CD4-positive, alpha-beta memory T cell (primary cell): ENCODE data around the gene TREML2. TPM values are rescaled to one million over a fixed set of nuclear protein-coding genes. Genes with fewer than 3 reads are reported as not detected.

Source experiments
- CTCF ChIA-PET: fragments of 350-600 bp; sonication (Branson Sonifier 250); formaldehyde crosslinking; loops from one replicate; lab custom pipeline; 2021; ENCODE audit warnings: inconsistent platforms; ENCODE audit not compliant: partially characterized antibody; lab: Charles Lee
- POLR2A ChIA-PET: fragments of 350-600 bp; sonication (Branson Sonifier 250); formaldehyde crosslinking; loops from one replicate; lab custom pipeline; 2021; ENCODE audit not compliant: partially characterized antibody; lab: Charles Lee
- DNase-seq, 5 donors: peaks; one replicate each; pipeline versions ENCODE4 v3.0.0 to v3.0.0-alpha.2; 2020 to 2022; ENCODE audit warnings: mixed read lengths in 1 of 5
- H3K27ac ChIP-seq: one replicate; pipeline ENCODE4 v1.7.0; 2013; ENCODE audit warnings: low read depth, low read length
- H3K27me3 ChIP-seq: 2 replicates; pipeline ENCODE4 v1.7.0; 2013; ENCODE audit warnings: mild to moderate bottlenecking, low read length, moderate library complexity; ENCODE audit not compliant: insufficient read depth
- H3K36me3 ChIP-seq: 2 replicates; pipeline ENCODE4 v1.7.0; 2013; ENCODE audit warnings: mild to moderate bottlenecking, low read length, moderate library complexity; ENCODE audit not compliant: insufficient read depth
- H3K4me1 ChIP-seq: 2 replicates; pipeline ENCODE4 v1.7.0; 2013; ENCODE audit warnings: mild to moderate bottlenecking, low read length, moderate library complexity; ENCODE audit not compliant: insufficient read depth
- H3K4me3 ChIP-seq, 2 donors: one replicate each; pipeline ENCODE4 v1.7.0; 2013; ENCODE audit warnings: low read length in 2 of 2, mild to moderate bottlenecking in 1 of 2
- H3K9me3 ChIP-seq, 2 donors: one replicate each; pipeline ENCODE4 v1.7.0; 2013; ENCODE audit warnings: low read length in 2 of 2, control low read depth in 1 of 2; ENCODE audit not compliant: control insufficient read depth in 1 of 2
- H3K27ac Mint-ChIP-seq, 7 donors: one replicate each; pipeline ENCODE4 v1.8.0; 2020 to 2021; ENCODE audit warnings: mixed read lengths in 7 of 7, mild to moderate bottlenecking in 6 of 7, inconsistent platforms in 3 of 7, moderate library complexity in 3 of 7
- H3K27me3 Mint-ChIP-seq, 2 donors: one replicate each; pipeline ENCODE4 v1.8.0; 2020 to 2021; ENCODE audit warnings: mixed read lengths in 2 of 2
- H3K36me3 Mint-ChIP-seq, 2 donors: one replicate each; pipeline ENCODE4 v1.8.0; 2020 to 2021; ENCODE audit warnings: mixed read lengths in 2 of 2, inconsistent platforms in 1 of 2, mild to moderate bottlenecking in 1 of 2
- H3K4me1 Mint-ChIP-seq, 4 donors: one replicate each; pipeline ENCODE4 v1.8.0; 2020 to 2021; ENCODE audit warnings: mixed read lengths in 4 of 4, mild to moderate bottlenecking in 1 of 4
- H3K4me3 Mint-ChIP-seq, 8 donors: one replicate each; pipeline ENCODE4 v1.8.0; 2020 to 2021; ENCODE audit warnings: mixed read lengths in 8 of 8, mild to moderate bottlenecking in 7 of 8, moderate library complexity in 6 of 8, inconsistent platforms in 3 of 8
- H3K9me3 Mint-ChIP-seq, 8 donors: one replicate each; pipeline ENCODE4 v1.8.0; 2020 to 2021; ENCODE audit warnings: mixed read lengths in 8 of 8, mild to moderate bottlenecking in 5 of 8, inconsistent platforms in 3 of 8, moderate library complexity in 1 of 8
- intact Hi-C: fragments of 100-400 bp; cut with micrococcal nuclease; formaldehyde crosslinking; loops from one replicate; pipeline ENCODE4 v1.15.1; 2023
- polyA plus RNA-seq, 2 donors: library from polyadenylated mRNA; unstranded; fragments of 300-500 nt; fragmentation: Illumina TruSeq; gene quantifications; one replicate each; pipeline ENCODE4 v1.2.3, GENCODE V29; 2021
- total RNA-seq, 2 experiments: library from RNA; stranded (reverse); gene quantifications; one replicate each; pipeline ENCODE4 v1.2.3, GENCODE V29; 2021

The TREML2 gene
- total and polyA plus RNA-seq, 4 experiments from 2014 or later = 0.35 to 4.8 (median 0.98) TPM

- Histone ChIP-seq H3K4me3 (no peak overlapping the region), H3K27me3 (no peaks in the 10 kb centered on the region), H3K36me3 (no peaks in the 10 kb centered on the region), H3K9me3 (no peaks in the 10 kb centered on the region), H3K27ac (no peak overlapping the region), H3K4me1 (no peaks in the 10 kb centered on the region)
- Mint-ChIP-seq H3K4me1 (peaks cover 0 to 1% (median under 1%) of the 10 kb centered on the region in 4 donors), H3K27me3 (peaks cover 3 to 6% of the 10 kb centered on the region in 2 donors), H3K27ac (no peak overlapping the region), H3K36me3 (no peaks in the 10 kb centered on the region), H3K4me3 (no peak overlapping the region), H3K9me3 (peaks cover 0 to 1% (median 0%) of the 10 kb centered on the region in 8 donors)
- DNase-seq = no peak
- ChIA-PET POLR2A (no interaction called here), CTCF (no interaction called here)
- intact Hi-C loops = no loop called here
Measured at GRCh38 chr6:41159415-41160082, 41.4 kb downstream of the TREML2 start.

DNA sequence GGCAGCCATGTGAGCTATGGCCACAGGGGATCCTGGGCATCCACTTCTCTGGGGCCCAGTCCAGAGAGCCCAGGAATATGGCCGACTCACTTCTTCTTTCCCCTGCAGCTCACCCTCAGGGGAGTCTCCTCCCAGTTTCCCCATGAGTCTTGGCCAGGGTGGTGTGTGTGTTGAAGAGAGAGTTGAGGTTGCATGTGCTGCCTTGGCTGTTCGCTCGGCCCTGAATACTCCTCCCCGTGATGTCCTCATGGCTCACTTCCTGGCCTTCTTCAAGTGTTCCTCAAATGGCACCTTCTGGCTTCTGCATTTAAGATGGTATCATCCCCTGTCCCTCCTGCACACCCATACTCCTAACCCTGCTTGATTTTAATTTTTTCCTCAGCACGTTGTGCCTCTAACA, 43.6 kb downstream of the TREML2 start:
- no peak overlapping the region for H3K27ac Mint-ChIP-seq
- H3K27me3 Mint-ChIP-seq = peaks cover 3 to 8% of the 10 kb centered on the region in 2 donors
- no peaks in the 10 kb centered on the region for H3K36me3 Mint-ChIP-seq
- Histone ChIP-seq H3K4me1 (no peaks in the 10 kb centered on the region), H3K4me3 (no peak overlapping the region), H3K27me3 (no peaks in the 10 kb centered on the region), H3K9me3 (no peaks in the 10 kb centered on the region), H3K36me3 (no peaks in the 10 kb centered on the region), H3K27ac (no peak overlapping the region)
- ChIA-PET CTCF (interaction anchor here (0.8 kb wide), 1 partner anchor 25 kb away, joined by 3 read pairs; no protein-coding TSS in a partner anchor), POLR2A (no interaction called here)
- no peak for DNase-seq
- H3K4me1 Mint-ChIP-seq = peaks cover 0 to 1% (median under 1%) of the 10 kb centered on the region in 4 donors
- peaks cover 0 to 1% (median 0%) of the 10 kb centered on the region in 8 donors for H3K9me3 Mint-ChIP-seq
- no peak overlapping the region for H3K4me3 Mint-ChIP-seq
- intact Hi-C loops = no loop called here

DNA sequence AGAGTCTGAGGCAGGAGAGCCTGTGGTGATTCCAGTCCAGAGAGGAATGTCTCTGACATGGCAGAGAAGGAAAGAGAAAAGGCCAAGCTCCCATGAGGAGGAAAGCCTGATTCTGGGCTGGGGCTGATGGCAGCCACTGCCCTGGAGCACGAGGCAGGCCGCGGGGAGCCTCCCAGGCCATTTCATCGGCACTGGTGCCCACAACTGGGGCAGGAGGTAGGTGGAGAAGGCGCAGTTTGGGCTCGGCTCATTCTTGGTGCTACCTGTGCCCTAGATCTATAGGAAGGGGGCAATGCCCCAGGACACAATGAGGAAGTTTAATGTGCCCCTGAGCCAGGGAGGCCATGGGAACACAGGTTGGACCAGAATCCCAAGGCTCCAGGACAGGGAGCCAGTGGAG, 44.2 kb downstream of the TREML2 start:
- intact Hi-C loops = no loop called here
- no peak overlapping the region for H3K4me3 ChIP-seq

DNA sequence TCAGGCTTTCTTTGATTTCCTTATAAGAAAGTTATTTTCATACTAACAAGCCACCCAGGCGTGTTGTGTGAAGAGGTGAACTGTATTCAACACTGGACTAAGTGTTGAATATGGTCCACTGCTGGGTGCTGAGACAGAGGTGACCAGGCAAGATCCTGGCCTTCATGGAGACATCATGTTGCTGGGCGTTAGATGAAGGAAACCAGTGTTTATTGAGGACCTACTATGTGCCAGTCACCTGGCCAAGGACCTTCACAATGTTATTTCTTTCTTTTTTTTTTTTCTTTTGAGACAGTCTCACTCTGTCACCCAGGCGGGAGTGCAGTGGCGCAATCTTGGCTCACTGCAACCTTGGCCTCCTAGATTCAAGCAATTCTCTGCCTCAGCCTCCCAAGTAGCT, 44.9 kb downstream of the TREML2 start:
- ChIA-PET CTCF (no interaction called here), POLR2A (no interaction called here)
- H3K36me3 Mint-ChIP-seq = peaks cover 0 to 6% of the 10 kb centered on the region in 2 donors
- intact Hi-C loops = no loop called here
- H3K9me3 Mint-ChIP-seq = peaks cover 0 to 1% (median 0%) of the 10 kb centered on the region in 8 donors
- no peak overlapping the region for H3K27ac Mint-ChIP-seq
- no peaks in the 10 kb centered on the region for H3K27me3 ChIP-seq
- no peak overlapping the region for H3K4me3 ChIP-seq
- no peak overlapping the region for H3K4me3 Mint-ChIP-seq
- peaks cover 0 to 8% of the 10 kb centered on the region in 2 donors for H3K27me3 Mint-ChIP-seq
- no peak overlapping the region for H3K27ac ChIP-seq
- no peaks in the 10 kb centered on the region for H3K36me3 ChIP-seq
- H3K4me1 Mint-ChIP-seq = peaks cover 0 to 1% (median under 1%) of the 10 kb centered on the region in 4 donors
- H3K9me3 ChIP-seq = no peaks in the 10 kb centered on the region
- H3K4me1 ChIP-seq = no peaks in the 10 kb centered on the region
- no peak for DNase-seq

More for the DNA sequence above, 44.2 kb downstream of the TREML2 start:
- Mint-ChIP-seq H3K4me3 (no peak overlapping the region), H3K9me3 (peaks cover 0 to 1% (median 0%) of the 10 kb centered on the region in 8 donors), H3K27me3 (peaks cover under 1 to 8% of the 10 kb centered on the region in 2 donors), H3K36me3 (no peaks in the 10 kb centered on the region), H3K4me1 (peaks cover 0 to 1% (median under 1%) of the 10 kb centered on the region in 4 donors), H3K27ac (no peak overlapping the region)
- no peak for DNase-seq
- Histone ChIP-seq H3K27ac (no peak overlapping the region), H3K9me3 (no peaks in the 10 kb centered on the region), H3K27me3 (no peaks in the 10 kb centered on the region), H3K4me1 (no peaks in the 10 kb centered on the region), H3K36me3 (no peaks in the 10 kb centered on the region)
- ChIA-PET CTCF (interaction anchor here (0.8 kb wide), 1 partner anchor 26 kb away, joined by 3 read pairs; no protein-coding TSS in a partner anchor), POLR2A (no interaction called here)

DNA sequence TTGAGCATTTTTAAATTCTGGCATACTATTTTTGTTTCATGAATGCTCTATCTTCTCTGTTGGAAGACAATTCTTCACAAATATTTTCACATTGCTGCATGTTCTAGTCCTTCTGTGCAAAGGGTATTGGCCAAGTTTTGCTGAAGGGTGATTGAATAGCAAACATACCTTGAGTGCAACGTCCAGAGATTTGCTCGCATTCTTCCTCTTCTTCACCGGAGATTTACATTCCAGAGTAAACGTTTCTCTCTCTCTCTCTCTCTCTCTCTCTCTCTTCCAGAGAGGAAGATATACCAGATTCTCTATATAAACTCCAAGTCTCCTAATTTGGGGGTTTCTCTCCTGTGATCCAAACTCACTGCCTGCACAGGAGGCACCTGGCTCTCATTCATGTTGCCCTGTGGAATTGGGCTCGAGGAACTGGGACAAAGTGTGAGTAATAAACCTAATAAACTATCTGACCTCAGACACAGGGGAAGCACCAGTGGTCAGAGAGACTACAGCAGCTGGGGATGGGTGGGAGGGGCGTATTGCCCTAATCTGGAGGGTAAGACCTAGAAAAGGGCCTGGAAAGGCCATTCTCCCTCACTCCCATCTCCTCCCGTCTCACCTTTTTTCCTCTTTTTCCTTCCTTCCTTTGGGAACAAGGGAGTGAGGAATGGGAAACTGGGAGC, 45.7 kb downstream of the TREML2 start:
- peaks cover 0 to 1% (median under 1%) of the 10 kb centered on the region in 4 donors for H3K4me1 Mint-ChIP-seq
- H3K4me1 ChIP-seq = no peaks in the 10 kb centered on the region
- no peak overlapping the region for H3K27ac ChIP-seq
- peaks cover 0 to 8% of the 10 kb centered on the region in 2 donors for H3K27me3 Mint-ChIP-seq
- no peaks in the 10 kb centered on the region for H3K27me3 ChIP-seq
- ChIA-PET POLR2A (no interaction called here), CTCF (no interaction called here)
- peaks cover 0 to 1% (median 0%) of the 10 kb centered on the region in 8 donors for H3K9me3 Mint-ChIP-seq
- H3K36me3 ChIP-seq = no peaks in the 10 kb centered on the region
- no peaks in the 10 kb centered on the region for H3K9me3 ChIP-seq
- H3K4me3 ChIP-seq = no peak overlapping the region
- H3K27ac Mint-ChIP-seq = no peak overlapping the region
- peaks cover 0 to 6% of the 10 kb centered on the region in 2 donors for H3K36me3 Mint-ChIP-seq
- no peak overlapping the region for H3K4me3 Mint-ChIP-seq
- intact Hi-C loops = no loop called here
- DNase-seq = no peak

- CTCF ChIA-PET = no interaction called here
- H3K27ac Mint-ChIP-seq = peak within 1 kb of the TSS in 1 of 7 donors; percentile 9
- H3K36me3 Mint-ChIP-seq = peaks cover 4 to 12% of the 10 kb centered on the region in 2 donors
Measured at GRCh38 chr6:41153992-41154625, 46.8 kb downstream of the TREML2 start, which contains the start of gene TREML1. TSS of gene TREML1 (minus strand) at chr6:41154347. CDS start at chr6:41154288, 59 bp downstream.

GRCh38 chr6:41153451-41153850, 47.5 kb downstream of the TREML2 start:
- Mint-ChIP-seq H3K9me3 (peaks cover 0 to 1% (median 0%) of the 10 kb centered on the region in 8 donors), H3K4me1 (peaks cover 1 to 6% (median 3%) of the 10 kb centered on the region in 4 donors), H3K4me3 (no peak overlapping the region), H3K27ac (no peak overlapping the region), H3K36me3 (peaks cover 4 to 17% of the 10 kb centered on the region in 2 donors), H3K27me3 (peaks cover 0 to 5% of the 10 kb centered on the region in 2 donors)
- H3K36me3 ChIP-seq = no peaks in the 10 kb centered on the region
- H3K27ac ChIP-seq = no peak overlapping the region
- no peak overlapping the region for H3K4me3 ChIP-seq
- intact Hi-C loops = no loop called here
- H3K4me1 ChIP-seq = no peaks in the 10 kb centered on the region
- no peaks in the 10 kb centered on the region for H3K9me3 ChIP-seq
- CTCF ChIA-PET = no interaction called here
- no peak for DNase-seq
- POLR2A ChIA-PET = no interaction called here
- no peaks in the 10 kb centered on the region for H3K27me3 ChIP-seq

More at GRCh38 chr6:41153992-41154625, 46.8 kb downstream of the TREML2 start, which contains the start of gene TREML1:
- Histone ChIP-seq H3K4me3 (no peak within 1 kb of the TSS), H3K9me3 (no peaks in the 10 kb centered on the region), H3K36me3 (no peaks in the 10 kb centered on the region), H3K27ac (no peak within 1 kb of the TSS), H3K4me1 (no peaks in the 10 kb centered on the region), H3K27me3 (no peaks in the 10 kb centered on the region)
- POLR2A ChIA-PET = no interaction called here
- intact Hi-C loops = no loop called here
- Mint-ChIP-seq H3K9me3 (peaks cover 0 to 1% (median 0%) of the 10 kb centered on the region in 8 donors), H3K4me1 (peaks cover 0 to 1% (median under 1%) of the 10 kb centered on the region in 4 donors), H3K27me3 (peaks cover 0 to 6% of the 10 kb centered on the region in 2 donors), H3K4me3 (no peak within 1 kb of the TSS)
- no peak for DNase-seq
